HG03457 (cell line): ENCODE measurements around the gene NUP35.

Experiments used
- ATAC-seq: cut with Tn5 transposase; IDR thresholded peaks from one replicate; pipeline ENCODE4 v1.9.1; 2021; ENCODE audit warnings: moderate number of reproducible peaks; ENCODE audit not compliant: unreplicated experiment

The NUP35 gene, protein sequence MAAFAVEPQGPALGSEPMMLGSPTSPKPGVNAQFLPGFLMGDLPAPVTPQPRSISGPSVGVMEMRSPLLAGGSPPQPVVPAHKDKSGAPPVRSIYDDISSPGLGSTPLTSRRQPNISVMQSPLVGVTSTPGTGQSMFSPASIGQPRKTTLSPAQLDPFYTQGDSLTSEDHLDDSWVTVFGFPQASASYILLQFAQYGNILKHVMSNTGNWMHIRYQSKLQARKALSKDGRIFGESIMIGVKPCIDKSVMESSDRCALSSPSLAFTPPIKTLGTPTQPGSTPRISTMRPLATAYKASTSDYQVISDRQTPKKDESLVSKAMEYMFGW

DNA sequence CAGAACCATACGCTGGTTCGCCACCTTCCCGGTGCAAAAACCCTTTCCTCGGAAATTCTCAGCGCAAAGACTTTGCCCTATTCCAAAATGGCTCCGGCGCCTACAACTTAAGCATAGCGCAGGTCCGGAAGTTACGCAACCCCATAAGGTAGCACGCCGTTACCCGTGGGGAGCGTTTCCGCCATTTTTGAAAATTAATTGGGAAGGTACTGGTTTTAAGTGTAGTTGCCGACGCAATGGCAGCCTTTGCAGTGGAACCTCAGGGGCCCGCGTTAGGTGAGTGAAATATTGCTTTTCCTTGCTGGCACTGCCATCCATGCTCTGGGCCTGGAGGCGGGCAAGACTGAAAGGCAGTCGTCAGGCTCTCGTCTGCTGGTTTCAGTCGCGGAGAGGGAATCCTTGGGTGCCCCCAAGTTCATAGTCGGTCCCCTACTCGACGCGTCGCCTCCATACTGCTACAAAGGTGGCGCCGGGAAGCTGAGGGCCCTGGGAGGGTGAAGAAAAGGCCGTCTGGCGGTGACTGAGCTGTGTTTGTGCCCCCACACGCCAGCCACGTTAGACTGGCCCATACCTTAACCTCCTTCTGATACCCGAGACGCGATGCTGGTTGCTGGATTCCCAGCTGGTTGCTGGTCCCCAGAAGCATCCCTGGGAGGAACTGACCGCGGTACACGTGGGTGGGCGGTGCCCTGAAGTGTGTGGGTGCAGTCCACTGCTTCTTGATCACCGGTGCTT, at the start of gene NUP35:
NUP35 (plus strand) TSS at position 222 of the 735 bp plus-strand sequence; CDS start at position 237, 15 bp downstream.
- peak; percentile 75 for ATAC-seq

DNA sequence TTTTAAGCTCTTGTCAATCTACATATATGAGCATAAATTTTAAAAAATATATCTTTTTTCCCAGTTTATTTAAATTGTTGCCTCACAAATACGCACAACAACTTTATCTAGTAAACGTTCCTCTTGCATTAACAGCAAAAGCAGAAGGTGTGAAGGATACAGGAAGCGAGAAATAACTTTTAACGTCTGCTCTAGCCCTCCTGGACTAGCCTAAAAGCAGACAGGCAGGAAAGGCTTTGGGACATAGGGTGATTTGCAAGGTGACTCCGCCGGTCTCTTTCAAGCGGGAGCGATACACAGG, 46.1 kb upstream of the NUP35 start:
- ATAC-seq: no peak

DNA sequence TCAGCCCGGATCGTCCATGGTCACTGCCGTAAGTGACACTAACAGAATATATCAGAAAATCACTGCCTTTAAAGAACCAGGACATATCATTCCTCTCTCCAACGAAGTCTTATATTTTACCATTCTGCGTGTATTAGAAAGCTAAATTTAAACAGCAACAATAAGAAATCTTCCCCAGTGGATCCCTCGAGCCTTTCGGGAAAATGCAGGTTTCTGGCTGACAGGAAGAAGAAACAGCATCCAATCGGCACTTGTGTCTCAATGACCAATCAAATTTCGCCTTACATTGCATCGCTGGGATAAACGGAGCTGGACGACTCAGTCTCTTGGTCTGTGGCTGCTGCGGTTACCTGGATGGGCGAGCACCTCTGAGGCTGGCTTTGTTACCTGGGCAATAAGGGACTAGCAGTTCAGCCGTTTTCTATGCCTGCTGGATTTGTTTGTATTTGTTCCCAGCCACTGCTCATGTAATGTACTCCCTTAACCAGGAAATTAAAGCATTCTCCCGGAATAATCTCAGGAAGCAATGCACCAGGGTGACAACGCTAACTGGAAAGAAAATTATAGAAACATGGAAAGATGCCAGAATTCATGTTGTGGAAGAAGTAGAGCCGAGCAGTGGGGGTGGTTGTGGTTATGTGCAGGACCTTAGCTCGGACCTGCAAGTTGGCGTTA, 45.6 kb upstream of the NUP35 start, which contains the start of gene DUSP19:
DUSP19 (plus strand) TSS at position 284 of the 675 bp plus-strand sequence; CDS start at position 471, 187 bp downstream.
- ATAC-seq: peak; percentile 95

DNA sequence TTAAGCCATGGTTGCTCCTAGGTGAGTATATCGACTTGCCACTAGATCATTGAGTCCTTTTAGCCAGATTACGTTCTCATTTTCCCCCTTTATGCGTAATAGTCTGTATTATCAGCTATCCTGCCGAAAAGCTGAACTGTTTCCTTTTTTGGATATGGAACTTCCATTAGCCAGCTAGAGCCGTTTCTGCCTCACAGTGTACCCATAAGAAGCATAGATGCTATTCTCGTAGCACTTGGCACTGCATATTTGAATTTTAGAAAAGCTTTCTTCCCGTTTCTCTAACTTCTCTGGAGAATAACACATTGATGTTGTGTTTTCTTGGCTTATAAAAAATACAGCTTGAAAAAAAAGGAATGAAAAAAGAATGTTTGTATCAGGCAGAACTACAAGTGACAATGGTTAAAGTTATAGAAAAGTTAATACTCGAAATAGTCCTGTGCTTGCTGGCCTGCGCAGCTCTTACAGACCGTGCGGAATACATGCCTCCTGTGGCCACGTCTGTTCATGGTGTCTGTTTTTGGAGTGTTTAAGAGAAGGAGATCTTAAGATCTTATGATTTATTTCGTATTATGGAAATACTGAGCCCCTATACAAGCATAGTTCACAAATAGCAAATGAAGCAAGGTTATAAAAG, 45.0 kb upstream of the NUP35 start:
- ATAC-seq: peak; percentile 20

DNA sequence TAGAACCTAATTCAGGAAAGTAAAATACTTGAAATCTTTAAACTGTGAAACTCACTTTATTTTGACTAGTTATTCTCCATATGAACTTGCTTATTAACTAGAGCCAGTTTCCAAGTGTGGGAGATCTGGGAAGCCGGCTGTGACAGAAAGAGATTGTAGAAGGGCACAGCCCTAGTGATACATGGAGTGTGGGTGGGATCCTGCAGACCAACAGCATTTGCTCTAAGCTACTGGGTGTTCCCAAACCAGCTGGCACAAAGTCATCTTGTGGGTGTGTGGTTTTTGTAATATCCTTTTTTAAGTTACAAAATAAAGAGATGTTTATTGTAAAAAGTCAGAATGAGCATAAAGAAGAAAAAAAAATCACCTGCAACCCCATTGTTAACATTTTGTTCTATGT, 42.3 kb upstream of the NUP35 start:
- ATAC-seq: no peak

DNA sequence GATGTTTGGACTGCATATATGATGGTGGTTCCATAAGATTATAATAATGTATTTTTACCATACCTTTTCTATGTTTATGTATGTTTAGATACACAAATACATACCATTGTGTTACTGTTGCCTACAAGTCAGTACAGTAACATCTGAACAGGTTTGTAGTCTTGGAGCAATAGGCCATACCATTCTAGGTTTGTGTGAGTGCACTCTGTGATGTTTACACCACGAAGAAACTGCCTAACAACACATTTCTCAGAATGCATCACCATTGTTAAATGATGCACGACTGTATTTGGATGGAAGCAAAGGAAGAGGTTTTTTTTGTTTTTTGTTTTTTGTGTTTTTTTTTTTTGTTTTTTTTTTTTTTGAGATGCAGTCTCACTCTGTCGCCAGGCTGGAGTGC, 36.2 kb upstream of the NUP35 start:
- ATAC-seq: no peak

DNA sequence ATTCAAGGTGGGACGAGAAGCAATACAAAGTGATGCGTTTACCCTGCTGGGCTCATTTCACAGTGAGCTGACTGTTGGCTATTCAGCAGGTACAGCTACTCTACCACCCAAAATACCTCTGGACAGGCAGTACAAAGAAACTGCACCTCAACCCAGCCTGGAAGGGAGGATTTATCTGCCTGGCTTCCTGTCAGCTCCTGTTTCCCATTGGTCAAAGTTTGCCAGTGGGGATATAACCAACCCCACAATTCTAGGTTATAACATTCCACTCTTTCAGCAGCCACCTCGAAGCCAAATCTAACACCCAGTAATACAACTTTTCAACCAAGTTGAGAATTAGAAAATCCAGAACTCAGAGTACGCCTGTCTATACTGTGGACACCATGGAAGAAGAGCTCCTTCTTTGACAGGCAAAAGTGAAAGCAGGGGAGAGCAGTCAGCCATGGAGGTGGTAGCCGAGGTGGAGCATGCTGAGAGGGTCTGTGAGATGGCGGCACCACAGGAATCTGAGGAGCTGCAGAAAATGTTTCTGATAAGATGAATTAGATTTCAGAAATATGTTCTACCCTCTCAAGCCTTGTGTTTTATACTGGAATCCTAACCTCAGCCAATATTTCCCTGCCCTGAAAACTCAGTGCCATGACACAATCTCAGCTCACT, 34.9 kb upstream of the NUP35 start:
- ATAC-seq: peak; percentile 41

DNA sequence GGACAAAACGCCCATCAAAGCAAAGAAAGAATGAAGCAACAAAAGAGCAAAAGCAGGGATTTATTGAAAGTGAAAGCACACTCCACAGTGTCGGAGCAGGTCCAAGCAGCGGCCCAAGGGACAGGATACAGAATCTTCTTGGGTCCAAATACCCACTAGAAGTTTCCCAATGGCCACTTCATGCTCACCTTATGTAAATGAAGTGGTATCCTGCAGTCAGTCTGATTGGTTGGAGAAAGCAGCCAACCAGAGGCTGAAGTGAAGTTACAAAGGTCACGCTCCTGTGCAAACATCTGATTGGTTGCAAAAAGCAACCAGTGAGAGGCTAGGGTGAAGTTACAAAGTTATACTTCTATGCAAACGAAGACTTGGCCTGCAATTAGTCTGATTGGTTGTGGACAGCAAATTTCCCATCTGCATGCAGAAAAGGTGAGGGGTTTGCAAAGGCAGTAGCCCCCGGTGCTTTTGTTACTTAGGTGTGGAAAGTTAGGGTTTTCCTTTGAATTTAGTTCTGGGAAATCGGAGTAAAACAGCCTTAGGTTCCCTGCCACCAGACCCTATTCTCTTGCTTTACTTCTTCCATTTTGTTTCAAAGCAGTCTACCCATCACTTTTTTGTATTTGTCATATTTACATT, 32.8 kb upstream of the NUP35 start:
- no peak for ATAC-seq

DNA sequence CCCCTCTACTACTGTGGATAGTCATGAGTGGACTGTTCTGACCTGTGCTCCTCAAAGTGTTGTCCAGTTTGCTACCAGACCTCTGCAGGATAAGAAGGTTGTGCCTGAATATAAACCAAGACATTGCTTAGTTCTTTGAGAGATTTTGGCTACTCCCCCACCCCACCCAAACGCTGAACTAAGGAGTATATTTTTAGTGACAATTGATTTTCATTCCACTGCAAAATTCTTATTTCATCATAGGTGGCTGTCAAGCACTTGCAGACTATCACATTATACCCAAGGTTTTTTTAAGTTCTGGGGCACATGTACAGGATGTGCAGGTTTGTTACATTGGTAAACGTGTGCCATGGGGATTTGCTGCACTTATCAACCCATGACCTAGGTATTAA, 32.3 kb upstream of the NUP35 start:
- ATAC-seq: no peak

DNA sequence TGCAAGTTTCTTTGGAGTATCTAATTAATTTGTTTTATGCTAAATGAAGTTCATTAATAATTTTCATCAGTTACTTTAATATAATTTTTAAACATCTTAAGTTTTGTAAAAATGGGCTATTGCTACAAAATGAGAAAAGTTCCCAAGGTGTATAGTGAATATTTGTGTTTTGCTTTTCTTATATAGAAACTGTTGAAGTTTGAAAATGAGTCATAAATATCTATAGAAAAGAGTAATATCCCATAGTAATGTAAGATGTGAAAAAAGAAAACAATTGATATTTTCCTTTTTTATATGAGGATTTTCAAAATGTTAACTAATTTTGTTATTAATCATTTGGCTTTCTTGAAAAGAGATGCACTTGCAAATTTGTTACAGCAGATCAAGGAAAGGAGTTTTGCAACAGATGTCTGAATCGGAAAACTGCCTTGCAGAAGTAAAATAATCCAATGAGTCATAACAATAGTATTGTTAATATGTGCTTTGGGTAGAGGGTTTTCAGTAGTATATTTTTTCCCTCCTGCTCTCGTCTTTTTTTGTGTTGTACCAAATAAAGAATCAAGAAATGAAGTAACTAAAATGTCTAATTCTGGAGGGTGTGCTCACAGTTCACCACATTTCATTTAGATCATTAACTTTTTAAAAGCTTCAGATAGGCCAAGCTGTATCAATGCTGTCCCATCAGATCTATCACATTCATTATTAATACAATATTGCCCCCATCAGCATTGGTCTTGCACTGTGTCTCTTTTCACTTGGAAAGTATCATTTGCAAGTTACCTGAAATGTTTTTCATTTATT, 30.2 kb upstream of the NUP35 start:
- peak; percentile 86 for ATAC-seq

DNA sequence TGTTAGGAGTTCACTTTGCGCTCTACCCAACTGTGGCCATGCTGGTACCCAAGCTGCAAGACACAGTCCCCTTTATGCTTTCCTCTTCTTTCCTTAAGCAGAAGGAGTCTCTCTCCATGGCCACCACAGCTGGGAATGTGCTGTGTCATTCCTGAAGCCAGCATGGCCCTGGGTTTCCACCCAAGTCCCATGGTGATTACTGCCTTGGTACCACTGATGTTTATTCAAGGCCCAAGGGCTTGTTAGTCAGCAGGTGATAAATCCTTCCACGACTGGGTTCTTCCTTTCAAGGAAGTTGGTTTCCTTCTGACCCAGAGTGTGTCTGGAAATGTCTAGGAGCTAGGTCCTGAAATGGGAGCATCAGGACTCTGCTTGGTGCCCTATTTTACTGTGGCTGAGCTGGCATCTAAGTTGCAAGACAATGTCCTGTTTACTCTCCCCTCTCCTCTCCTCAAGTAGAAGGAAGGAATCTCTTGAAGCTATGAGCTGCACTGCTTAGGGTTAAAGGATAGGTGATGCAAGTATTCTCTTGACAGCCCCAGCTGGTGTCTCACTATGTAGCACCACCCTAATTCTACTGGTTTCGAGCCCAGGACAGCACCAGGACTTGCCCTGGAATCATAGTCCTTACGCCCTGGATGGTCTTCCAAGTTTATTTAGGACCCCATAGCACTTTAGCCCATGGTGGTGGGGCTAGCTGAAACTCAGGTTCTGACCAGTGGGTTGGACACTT, 18.7 kb upstream of the NUP35 start:
- no peak for ATAC-seq

DNA sequence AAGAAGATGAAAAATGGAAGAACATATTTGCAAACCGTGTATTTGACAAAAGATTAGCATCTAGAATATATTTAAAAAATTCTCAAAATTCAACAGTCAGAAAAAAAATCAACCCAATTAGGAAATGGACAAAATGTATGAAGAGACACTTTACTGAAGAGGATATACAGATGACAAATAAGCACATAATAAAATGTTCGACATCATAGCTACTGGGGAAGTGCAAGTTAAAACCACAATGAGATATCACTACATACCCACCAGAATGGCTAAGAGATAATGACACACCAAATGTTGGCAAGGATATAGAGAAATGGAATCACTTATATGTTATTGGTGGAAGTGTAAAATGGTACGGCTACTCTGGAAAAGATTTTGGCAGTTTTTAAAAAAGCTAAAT, 11.7 kb upstream of the NUP35 start:
- no peak for ATAC-seq

DNA sequence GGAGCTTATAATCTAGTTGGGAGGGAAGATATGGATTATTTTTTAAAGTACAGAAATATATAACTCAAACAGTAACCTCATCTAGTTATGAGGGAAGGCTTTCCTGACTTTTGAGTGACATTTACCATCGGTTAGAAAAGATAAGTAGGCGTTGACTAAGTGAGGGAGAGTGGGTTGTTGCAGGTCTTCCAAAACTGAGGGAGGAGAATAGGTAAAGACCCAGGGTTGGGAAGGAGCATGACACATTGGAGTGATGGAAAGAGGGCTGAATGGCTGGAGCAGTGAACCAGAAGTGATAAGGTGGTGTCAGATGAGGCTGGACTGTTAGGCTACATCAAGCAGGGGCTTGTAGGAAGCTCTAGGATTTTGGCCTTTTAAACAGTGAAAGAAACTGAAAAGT, 10.6 kb upstream of the NUP35 start:
- ATAC-seq: no peak

DNA sequence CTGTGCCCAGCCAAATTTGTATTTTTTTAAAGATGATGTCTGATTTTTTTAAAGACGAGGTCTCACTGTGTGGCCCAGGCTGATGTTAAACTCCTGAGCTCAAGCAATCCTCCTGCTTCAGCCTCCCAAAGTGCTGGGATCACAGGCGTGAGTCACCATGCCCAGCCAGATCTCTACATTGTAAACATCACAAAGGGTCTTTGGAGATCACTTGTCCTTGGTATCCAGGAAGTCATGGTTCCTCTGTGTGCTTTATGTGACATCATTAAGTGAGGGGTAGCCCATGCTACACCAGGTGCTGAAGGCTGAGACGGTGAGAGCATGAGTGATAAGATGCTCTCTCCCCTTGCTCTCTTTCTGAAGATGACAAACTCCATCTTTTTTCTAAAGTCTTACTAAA, 7.0 kb upstream of the NUP35 start:
- ATAC-seq: no peak

DNA sequence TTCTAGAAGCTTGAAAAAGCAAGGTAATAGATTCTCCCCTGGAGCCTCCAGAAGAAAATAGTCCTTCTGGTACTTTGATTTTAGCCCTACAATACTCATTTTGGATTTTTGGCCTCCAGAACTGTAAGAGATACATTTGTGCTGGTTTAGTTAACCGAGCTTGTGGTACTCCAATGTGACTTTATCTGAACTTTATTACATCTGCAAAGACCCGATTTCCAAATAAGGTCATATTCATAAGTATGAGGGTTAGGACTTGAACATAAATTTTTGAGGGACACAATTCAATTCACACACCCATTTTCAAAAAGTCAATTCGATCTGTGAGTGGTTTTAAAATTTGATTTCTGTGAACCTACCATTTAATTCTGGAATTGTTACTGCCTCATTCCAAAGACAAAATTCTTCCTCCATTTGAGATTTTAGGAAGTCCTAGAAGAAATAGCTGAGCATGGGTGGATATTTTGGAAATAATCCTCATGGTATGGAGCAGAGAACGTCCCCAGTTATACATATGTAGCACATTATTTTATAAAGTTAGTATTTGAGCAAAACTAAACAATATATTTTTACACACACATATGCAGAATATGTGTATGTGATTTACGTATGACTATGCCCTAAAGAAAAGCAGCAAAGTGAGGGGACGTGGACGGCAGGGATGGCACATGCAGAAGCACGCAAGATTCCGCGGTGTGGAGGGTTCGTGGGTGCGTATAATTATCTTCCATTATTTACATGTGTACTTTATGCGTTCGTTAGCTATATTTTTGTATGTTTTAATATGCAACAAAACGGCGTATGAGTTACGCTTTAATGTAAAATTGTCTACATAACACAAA, 905 bp upstream of the NUP35 start:
- no peak for ATAC-seq

DNA sequence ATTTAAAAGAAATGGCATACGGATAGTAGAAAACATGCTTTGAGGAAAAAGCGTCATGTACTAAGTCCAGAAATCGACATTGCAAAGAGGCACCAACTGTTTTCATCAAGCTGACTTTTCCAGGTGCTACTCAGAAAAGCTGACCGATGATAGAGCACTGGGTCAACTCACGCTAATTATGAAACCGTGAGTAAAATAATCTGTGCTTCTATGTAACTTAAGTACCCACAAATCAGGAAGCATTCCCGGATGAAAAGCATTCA, 353 bp upstream of the NUP35 start:
- peak; percentile 13 for ATAC-seq

DNA sequence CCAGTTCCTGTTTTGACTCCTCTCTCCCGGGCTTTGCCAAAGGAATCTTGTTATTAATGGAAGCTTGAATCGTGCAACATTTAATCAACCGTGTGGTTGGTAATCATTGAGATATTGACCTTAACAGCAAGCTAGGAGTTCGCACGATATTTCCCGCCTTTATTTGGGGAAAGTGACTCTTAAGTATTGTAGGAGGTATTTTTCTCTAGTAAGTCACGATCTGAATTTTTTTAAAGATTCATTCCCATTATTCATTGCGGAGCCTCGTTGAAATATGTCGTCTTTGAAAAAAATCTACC, 663 bp downstream of the NUP35 start:
- ATAC-seq: no peak

DNA sequence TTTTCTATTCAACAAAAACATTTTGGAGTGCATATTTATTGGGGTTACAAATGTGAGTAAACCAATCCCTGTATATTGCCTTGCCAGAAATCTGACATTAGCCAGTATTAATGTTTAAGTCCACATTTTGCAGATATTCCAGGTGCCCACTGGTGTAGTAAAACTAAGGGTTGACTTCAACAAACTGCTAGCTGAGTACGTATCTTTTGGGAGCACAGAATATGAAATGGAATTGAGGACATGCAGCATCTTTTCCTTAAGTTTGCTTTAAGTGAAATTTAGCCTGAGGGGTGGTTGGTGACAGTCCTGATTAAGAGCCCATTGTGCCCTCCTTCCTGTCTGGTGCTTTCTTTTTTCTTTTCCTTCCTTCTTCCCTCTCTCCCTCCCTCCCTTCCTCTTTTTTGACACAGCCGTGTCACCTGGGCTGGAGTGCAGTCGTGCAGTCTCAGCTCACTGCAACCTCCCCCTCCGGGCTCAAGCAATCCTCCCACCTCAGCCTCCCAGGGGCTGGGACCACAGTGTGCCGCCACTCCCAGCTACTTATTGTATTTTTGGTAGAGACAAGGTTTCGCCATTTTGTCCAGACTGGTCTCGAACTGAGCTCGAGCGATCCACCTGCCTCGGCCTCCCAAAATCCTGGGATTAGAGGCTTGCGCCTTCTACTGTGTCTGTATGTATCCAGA, 1.6 kb downstream of the NUP35 start:
- ATAC-seq: no peak
